Measurements from ENCODE around the gene CELF4. TPM values are rescaled to one million over a fixed set of nuclear protein-coding genes. Genes with fewer than 3 reads are reported as not detected.

The CELF4 gene
- total and polyA plus RNA-seq, 2 of the 4 experiments (the other 2 are of a cell fraction), result not detected

- H3K27me3 ChIP-seq (ENCODE audit: control insufficient read depth, insufficient read depth, low read length), result no peaks in the 10 kb centered on the region; the same call in 1 of the 2 replicates
- POLR2A ChIA-PET (ENCODE audit: unreplicated experiment), result no interaction called here
- H3K9ac ChIP-seq (ENCODE audit: low read depth, low read length), result no peak overlapping the region
- no peaks in the 10 kb centered on the region for H3K9me3 ChIP-seq (ENCODE audit: control insufficient read depth, insufficient read depth, low read length)
- no peak overlapping the region for H4K8ac ChIP-seq (ENCODE audit: low read depth in 2 of 2, low read length in 2 of 2)
- dilution Hi-C loops (cut with HindIII; ENCODE audit: low sequenced_read_pairs, unreplicated experiment) (no loop called here), in situ Hi-C loops (cut with MboI; ENCODE audit: low sequenced_read_pairs) (no loop called here), intact Hi-C loops (cut with micrococcal nuclease) (no loop called here)
- H3K4ac ChIP-seq (ENCODE audit: low read depth, low read length), result no peak overlapping the region
- no TSS peak for BruUV-seq (replicated peaks)
- H2BK5ac ChIP-seq (ENCODE audit: low read depth, low read length, poor library complexity, severe bottlenecking), result no peak overlapping the region
- no peak overlapping the region for H2AFZ ChIP-seq (replicated peaks; ENCODE audit: low read length, poor library complexity)
- H4K20me1 ChIP-seq (ENCODE audit: insufficient read depth, low read length), result no peaks in the 10 kb centered on the region
- H3K14ac ChIP-seq (replicated peaks; ENCODE audit: low read depth, low read length), result no peak overlapping the region
- H4K91ac ChIP-seq (ENCODE audit: insufficient read depth, low read depth, low read length), result no peak overlapping the region
- no peaks in the 10 kb centered on the region for H3K4me1 ChIP-seq (ENCODE audit: control insufficient read depth, insufficient read depth, low read length)
- no peak overlapping the region for H4K5ac ChIP-seq (ENCODE audit: low read depth, low read length)
- H3K18ac ChIP-seq (ENCODE audit: low read depth, low read length), result no peak overlapping the region
- no peaks in the 10 kb centered on the region for H3K9me1 ChIP-seq (ENCODE audit: insufficient read depth, low read length)
- H3K4me2 ChIP-seq (ENCODE audit: low read depth, low read length), result no peak overlapping the region
- H3K27ac ChIP-seq (ENCODE audit: insufficient read depth, low read length), result no peak overlapping the region
- WGBS, 2 experiments (ENCODE audit: extremely low coverage in 2 of 2, insufficient read length in 1 of 2), result no CpG with 5 or more reads among the region's 4 CpGs
- H3K79me1 ChIP-seq (ENCODE audit: low read depth in 1 of 2, low read length in 2 of 2), result no peaks in the 10 kb centered on the region
- ATAC-seq (ENCODE audit: low read depth) (no peak), DNase-seq (no peak)
- H2AK9ac ChIP-seq (replicated peaks; ENCODE audit: low read depth, low read length, poor library complexity), result no peak overlapping the region
- H3K56ac ChIP-seq (ENCODE audit: extremely low read depth, insufficient read depth, low read length), result no peak overlapping the region
- H2BK15ac ChIP-seq (ENCODE audit: low read depth, low read length), result no peak overlapping the region
- H3K36me3 ChIP-seq (ENCODE audit: control insufficient read depth, insufficient read depth, low read length), result no peaks in the 10 kb centered on the region
- no peak overlapping the region for H2AK5ac ChIP-seq (ENCODE audit: low read depth, low read length)
- TF ChIP-seq POLR2A (IDR thresholded peaks at IDR 0.05; ENCODE audit: low read depth, low read length) (no peak), MXI1 (IDR thresholded peaks at IDR 0.05; ENCODE audit: borderline replicate concordance, low read depth, low read length) (no peak), RCOR1 (IDR thresholded peaks at IDR 0.05; ENCODE audit: insufficient replicate concordance, low read length) (no peak), MAFK (IDR thresholded peaks at IDR 0.05; ENCODE audit: low read depth, low read length) (no peak), CHD1 (IDR thresholded peaks at IDR 0.05; ENCODE audit: low read depth, low read length) (no peak)
- no peak overlapping the region for H3K4me3 ChIP-seq (ENCODE audit: insufficient read depth, low read depth, low read length)
- H2BK120ac ChIP-seq (ENCODE audit: low read depth, low read length), result no peak overlapping the region
- no peak overlapping the region for H2BK20ac ChIP-seq (ENCODE audit: low read depth, low read length)
- H3K23ac ChIP-seq (ENCODE audit: low read depth, low read length), result no peak overlapping the region
- CTCF ChIA-PET, result interaction anchor here (1.0 kb wide), 1 partner anchor 9 kb away, joined by 3 read pairs; no protein-coding TSS in a partner anchor
These were observed 18.9 kb downstream of the CELF4 start for GRCh38 chr18:37546651-37547050.
